ENCODE results near the gene ARHGAP10.

Gene ARHGAP10

GRCh38 chr4:148064451-148064850 is 332.6 kb downstream of the ARHGAP10 start:
- Histone ChIP-seq H3K9me3 (ENCODE audit: insufficient read depth, low read length, severe bottlenecking) (no peaks in the 10 kb centered on the region), H3K27ac (ENCODE audit: low read length) (no peak overlapping the region), H4K20me1 (ENCODE audit: insufficient read depth, low read length) (no peaks in the 10 kb centered on the region), H3K9ac (ENCODE audit: low read depth, low read length) (no peak overlapping the region), H2AFZ (ENCODE audit: low read depth, low read length) (no peak overlapping the region), H3K36me3 (ENCODE audit: insufficient read depth, low read length) (no peaks in the 10 kb centered on the region), H3K27me3 (ENCODE audit: insufficient read depth, low read length, poor library complexity) (no peaks in the 10 kb centered on the region), H3K4me2 (ENCODE audit: insufficient read depth, low read length) (no peak overlapping the region), H3K79me2 (ENCODE audit: insufficient read depth, low read length) (no peaks in the 10 kb centered on the region), H3K4me1 (ENCODE audit: insufficient read depth, low read length) (no peaks in the 10 kb centered on the region), H3K4me3 (ENCODE audit: low read depth in 1 of 2, low read length in 2 of 2) (no peak overlapping the region)
- ATAC-seq (ENCODE audit: insufficient read depth, low read depth): no peak
- TF ChIP-seq CTCF (IDR thresholded peaks at IDR 0.05; ENCODE audit: borderline replicate concordance, extremely low read depth, low read length, poor library complexity, severe bottlenecking) (no peak), EZH2 (IDR thresholded peaks at IDR 0.05; ENCODE audit: borderline replicate concordance, low read depth, low read length, severe bottlenecking) (no peak)
- no peak for DNase-seq

- Histone ChIP-seq H4K20me1 (ENCODE audit: insufficient read depth, low read length) (no peaks in the 10 kb centered on the region), H3K27ac (ENCODE audit: low read length) (no peak overlapping the region), H3K4me3 (ENCODE audit: low read depth in 1 of 2, low read length in 2 of 2) (no peak overlapping the region), H3K79me2 (ENCODE audit: insufficient read depth, low read length) (no peaks in the 10 kb centered on the region), H3K27me3 (ENCODE audit: insufficient read depth, low read length, poor library complexity) (no peaks in the 10 kb centered on the region), H3K9me3 (ENCODE audit: insufficient read depth, low read length, severe bottlenecking) (no peaks in the 10 kb centered on the region), H3K9ac (ENCODE audit: low read depth, low read length) (no peak overlapping the region), H3K4me1 (ENCODE audit: insufficient read depth, low read length) (no peaks in the 10 kb centered on the region), H3K4me2 (ENCODE audit: insufficient read depth, low read length) (no peak overlapping the region), H3K36me3 (ENCODE audit: insufficient read depth, low read length) (no peaks in the 10 kb centered on the region), H2AFZ (ENCODE audit: low read depth, low read length) (no peak overlapping the region)
- ATAC-seq (ENCODE audit: insufficient read depth, low read depth) (no peak), DNase-seq (no peak)
- no peak for TF ChIP-seq CTCF (IDR thresholded peaks at IDR 0.05; ENCODE audit: borderline replicate concordance, extremely low read depth, low read length, poor library complexity, severe bottlenecking)
- TF ChIP-seq EZH2 (IDR thresholded peaks at IDR 0.05; ENCODE audit: borderline replicate concordance, low read depth, low read length, severe bottlenecking): no peak
Observed at GRCh38 chr4:148065075-148065474, 333.2 kb downstream of the ARHGAP10 start.

GRCh38 chr4:148067301-148067916 is 335.5 kb downstream of the ARHGAP10 start:
- DNase-seq (no peak), ATAC-seq (ENCODE audit: insufficient read depth, low read depth) (no peak)
- Histone ChIP-seq H3K27ac (ENCODE audit: low read length) (no peak overlapping the region), H3K36me3 (ENCODE audit: insufficient read depth, low read length) (no peaks in the 10 kb centered on the region), H3K4me2 (ENCODE audit: insufficient read depth, low read length) (no peak overlapping the region), H3K4me3 (ENCODE audit: low read depth in 1 of 2, low read length in 2 of 2) (no peak overlapping the region), H3K9ac (ENCODE audit: low read depth, low read length) (no peak overlapping the region), H4K20me1 (ENCODE audit: insufficient read depth, low read length) (no peaks in the 10 kb centered on the region), H3K27me3 (ENCODE audit: insufficient read depth, low read length, poor library complexity) (no peaks in the 10 kb centered on the region), H2AFZ (ENCODE audit: low read depth, low read length) (no peak overlapping the region), H3K9me3 (ENCODE audit: insufficient read depth, low read length, severe bottlenecking) (no peaks in the 10 kb centered on the region), H3K4me1 (ENCODE audit: insufficient read depth, low read length) (no peaks in the 10 kb centered on the region), H3K79me2 (ENCODE audit: insufficient read depth, low read length) (no peaks in the 10 kb centered on the region)
- no peak for TF ChIP-seq CTCF (IDR thresholded peaks at IDR 0.05; ENCODE audit: borderline replicate concordance, extremely low read depth, low read length, poor library complexity, severe bottlenecking)
- no peak for TF ChIP-seq EZH2 (IDR thresholded peaks at IDR 0.05; ENCODE audit: borderline replicate concordance, low read depth, low read length, severe bottlenecking)

All from DND-41 (cell line).